GM19043 (cell line): ENCODE measurements around the gene GPER1.
"Not testable (repeated sequence)": the region's sequence is repeated elsewhere in the genome, so short reads cannot be mapped to it uniquely, and the experiment has no call there.

Source experiments
- ATAC-seq: cut with Tn5 transposase; IDR thresholded peaks from one replicate; pipeline ENCODE4 v1.9.1; 2021; ENCODE audit warnings: low read depth; ENCODE audit not compliant: unreplicated experiment

Gene GPER1

GRCh38 chr7:1137517-1138167 lies 49.7 kb downstream of the GPER1 start:
- peak; percentile 39 for ATAC-seq

GRCh38 chr7:1140476-1141104 lies 52.7 kb downstream of the GPER1 start:
- no peak for ATAC-seq

- ATAC-seq, result no peak
These were observed 53.7 kb downstream of the GPER1 start for GRCh38 chr7:1141651-1142050.

- no peak for ATAC-seq
These were observed 54.2 kb downstream of the GPER1 start for GRCh38 chr7:1142051-1142635.

GRCh38 chr7:1143031-1143430 lies 55.1 kb downstream of the GPER1 start:
- ATAC-seq, result not testable (repeated sequence)
